Activated T-cell treated with anti-CD3 and anti-CD28 coated beads, Interleukin-2, amount 50 U/mL, for 24 hours (primary cell): Measurements from ENCODE around the gene IGFL2.
"Not testable (repeated sequence)": the region's sequence is repeated elsewhere in the genome, so short reads cannot be mapped to it uniquely, and the experiment has no call there.

Experiments used
- DNase-seq: peaks from one replicate; pipeline ENCODE4 v3.0.0-alpha.2; 2020
- H3K27ac Mint-ChIP-seq: 2 replicates; pipeline ENCODE4 v1.8.0; 2020; ENCODE audit warnings: mild to moderate bottlenecking, mixed read lengths
- H3K27me3 Mint-ChIP-seq: 2 replicates; pipeline ENCODE4 v1.8.0; 2020; ENCODE audit warnings: mixed read lengths
- H3K36me3 Mint-ChIP-seq: 2 replicates; pipeline ENCODE4 v1.8.0; 2020; ENCODE audit warnings: low read depth, mixed read lengths
- H3K4me1 Mint-ChIP-seq: 2 replicates; pipeline ENCODE4 v1.8.0; 2020; ENCODE audit warnings: low read depth, mixed read lengths
- H3K4me3 Mint-ChIP-seq: 2 replicates; pipeline ENCODE4 v1.8.0; 2020; ENCODE audit warnings: mild to moderate bottlenecking, moderate library complexity, mixed read lengths
- H3K9me3 Mint-ChIP-seq: 2 replicates; pipeline ENCODE4 v1.8.0; 2020; ENCODE audit warnings: mixed read lengths

IGFL2 gene

GRCh38 chr19:46191356-46191755 lies 43.3 kb downstream of the IGFL2 start:
- H3K27me3 Mint-ChIP-seq, result peaks cover 83% of the 10 kb centered on the region
- H3K4me1 Mint-ChIP-seq, result no peaks in the 10 kb centered on the region
- no peak overlapping the region for H3K27ac Mint-ChIP-seq
- no peaks in the 10 kb centered on the region for H3K36me3 Mint-ChIP-seq
- no peak for DNase-seq
- H3K9me3 Mint-ChIP-seq, result no peaks in the 10 kb centered on the region
- no peak overlapping the region for H3K4me3 Mint-ChIP-seq

GRCh38 chr19:46191972-46192371 lies 43.9 kb downstream of the IGFL2 start:
- no peak for DNase-seq
- H3K4me1 Mint-ChIP-seq, result no peaks in the 10 kb centered on the region

GRCh38 chr19:46192626-46192991 lies 44.6 kb downstream of the IGFL2 start:
- not testable (repeated sequence) for DNase-seq, H3K4me3 Mint-ChIP-seq, H3K4me1 Mint-ChIP-seq, H3K9me3 Mint-ChIP-seq, H3K27ac Mint-ChIP-seq, H3K36me3 Mint-ChIP-seq
- H3K27me3 Mint-ChIP-seq, result peaks cover 89% of the 10 kb centered on the region

More at GRCh38 chr19:46191972-46192371, 43.9 kb downstream of the IGFL2 start:
- peaks cover 83% of the 10 kb centered on the region for H3K27me3 Mint-ChIP-seq
- no peaks in the 10 kb centered on the region for H3K9me3 Mint-ChIP-seq
- no peak overlapping the region for H3K4me3 Mint-ChIP-seq
- H3K27ac Mint-ChIP-seq, result no peak overlapping the region
- H3K36me3 Mint-ChIP-seq, result no peaks in the 10 kb centered on the region

GRCh38 chr19:46192992-46193650 lies 45.1 kb downstream of the IGFL2 start:
- no peak for DNase-seq
- H3K9me3 Mint-ChIP-seq, result no peaks in the 10 kb centered on the region
- H3K4me1 Mint-ChIP-seq, result no peaks in the 10 kb centered on the region
- H3K27ac Mint-ChIP-seq, result no peak overlapping the region
- no peak overlapping the region for H3K4me3 Mint-ChIP-seq
- no peaks in the 10 kb centered on the region for H3K36me3 Mint-ChIP-seq
- H3K27me3 Mint-ChIP-seq, result peaks cover 85% of the 10 kb centered on the region

GRCh38 chr19:46193678-46194077 lies 45.6 kb downstream of the IGFL2 start:
- no peaks in the 10 kb centered on the region for H3K9me3 Mint-ChIP-seq
- H3K36me3 Mint-ChIP-seq, result no peaks in the 10 kb centered on the region
- H3K27ac Mint-ChIP-seq, result no peak overlapping the region
- peaks cover 85% of the 10 kb centered on the region for H3K27me3 Mint-ChIP-seq
- no peak for DNase-seq
- no peak overlapping the region for H3K4me3 Mint-ChIP-seq
- H3K4me1 Mint-ChIP-seq, result no peaks in the 10 kb centered on the region

- Mint-ChIP-seq H3K4me3 (no peak overlapping the region), H3K4me1 (no peaks in the 10 kb centered on the region), H3K36me3 (no peaks in the 10 kb centered on the region), H3K9me3 (no peaks in the 10 kb centered on the region), H3K27me3 (peaks cover 78% of the 10 kb centered on the region), H3K27ac (no peak overlapping the region)
- DNase-seq, result no peak
Observed at GRCh38 chr19:46195104-46195503, 47.1 kb downstream of the IGFL2 start.

- H3K27ac Mint-ChIP-seq, result not testable (repeated sequence)
Observed at GRCh38 chr19:46195919-46196318, 47.9 kb downstream of the IGFL2 start.

GRCh38 chr19:46196410-46197124 lies 48.5 kb downstream of the IGFL2 start:
- no peak for DNase-seq
- Mint-ChIP-seq H3K9me3 (no peaks in the 10 kb centered on the region), H3K36me3 (no peaks in the 10 kb centered on the region), H3K4me1 (no peaks in the 10 kb centered on the region), H3K27ac (no peak overlapping the region), H3K4me3 (no peak overlapping the region), H3K27me3 (peaks cover 73% of the 10 kb centered on the region)

More at GRCh38 chr19:46195919-46196318, 47.9 kb downstream of the IGFL2 start:
- not testable (repeated sequence) for H3K4me3 Mint-ChIP-seq, H3K9me3 Mint-ChIP-seq, H3K36me3 Mint-ChIP-seq, H3K4me1 Mint-ChIP-seq, DNase-seq
- peaks cover 73% of the 10 kb centered on the region for H3K27me3 Mint-ChIP-seq

GRCh38 chr19:46197314-46198070 lies 49.5 kb downstream of the IGFL2 start:
- Mint-ChIP-seq H3K4me1 (no peaks in the 10 kb centered on the region), H3K27me3 (peaks cover 76% of the 10 kb centered on the region), H3K9me3 (no peaks in the 10 kb centered on the region), H3K4me3 (no peak overlapping the region), H3K27ac (no peak overlapping the region), H3K36me3 (no peaks in the 10 kb centered on the region)
- DNase-seq, result no peak

- H3K9me3 Mint-ChIP-seq, result no peaks in the 10 kb centered on the region
- no peaks in the 10 kb centered on the region for H3K4me1 Mint-ChIP-seq
- H3K27ac Mint-ChIP-seq, result no peak overlapping the region
- peaks cover 74% of the 10 kb centered on the region for H3K27me3 Mint-ChIP-seq
- no peaks in the 10 kb centered on the region for H3K36me3 Mint-ChIP-seq
- DNase-seq, result no peak
- H3K4me3 Mint-ChIP-seq, result no peak overlapping the region
Observed at GRCh38 chr19:46198756-46199155, 50.7 kb downstream of the IGFL2 start.

- H3K4me3 Mint-ChIP-seq, result no peak overlapping the region
- no peaks in the 10 kb centered on the region for H3K36me3 Mint-ChIP-seq
- H3K4me1 Mint-ChIP-seq, result no peaks in the 10 kb centered on the region
- DNase-seq, result no peak
- H3K9me3 Mint-ChIP-seq, result no peaks in the 10 kb centered on the region
- H3K27me3 Mint-ChIP-seq, result peaks cover 65% of the 10 kb centered on the region
- H3K27ac Mint-ChIP-seq, result no peak overlapping the region
Observed at GRCh38 chr19:46201454-46202310, 53.6 kb downstream of the IGFL2 start.

GRCh38 chr19:46202426-46202825 lies 54.4 kb downstream of the IGFL2 start:
- Mint-ChIP-seq H3K4me1 (no peaks in the 10 kb centered on the region), H3K36me3 (no peaks in the 10 kb centered on the region), H3K27ac (no peak overlapping the region), H3K27me3 (peaks cover 65% of the 10 kb centered on the region), H3K9me3 (no peaks in the 10 kb centered on the region), H3K4me3 (no peak overlapping the region)
- DNase-seq, result no peak

- Mint-ChIP-seq H3K9me3 (no peaks in the 10 kb centered on the region), H3K4me3 (no peak overlapping the region), H3K36me3 (no peaks in the 10 kb centered on the region), H3K27ac (no peak overlapping the region), H3K27me3 (peaks cover 69% of the 10 kb centered on the region), H3K4me1 (no peaks in the 10 kb centered on the region)
- no peak for DNase-seq
Observed at GRCh38 chr19:46202872-46203860, 55.1 kb downstream of the IGFL2 start.
